ENCODE measurements around the gene ARMC5. TPM values are rescaled to one million over a fixed set of nuclear protein-coding genes. Genes with fewer than 3 reads are reported as not detected.
"Not testable (repeated sequence)": the region's sequence is repeated elsewhere in the genome, so short reads cannot be mapped to it uniquely, and the experiment has no call there.

The ARMC5 gene
- total RNA-seq, 1 experiment from 2014 or later = 11.3 TPM

DNA sequence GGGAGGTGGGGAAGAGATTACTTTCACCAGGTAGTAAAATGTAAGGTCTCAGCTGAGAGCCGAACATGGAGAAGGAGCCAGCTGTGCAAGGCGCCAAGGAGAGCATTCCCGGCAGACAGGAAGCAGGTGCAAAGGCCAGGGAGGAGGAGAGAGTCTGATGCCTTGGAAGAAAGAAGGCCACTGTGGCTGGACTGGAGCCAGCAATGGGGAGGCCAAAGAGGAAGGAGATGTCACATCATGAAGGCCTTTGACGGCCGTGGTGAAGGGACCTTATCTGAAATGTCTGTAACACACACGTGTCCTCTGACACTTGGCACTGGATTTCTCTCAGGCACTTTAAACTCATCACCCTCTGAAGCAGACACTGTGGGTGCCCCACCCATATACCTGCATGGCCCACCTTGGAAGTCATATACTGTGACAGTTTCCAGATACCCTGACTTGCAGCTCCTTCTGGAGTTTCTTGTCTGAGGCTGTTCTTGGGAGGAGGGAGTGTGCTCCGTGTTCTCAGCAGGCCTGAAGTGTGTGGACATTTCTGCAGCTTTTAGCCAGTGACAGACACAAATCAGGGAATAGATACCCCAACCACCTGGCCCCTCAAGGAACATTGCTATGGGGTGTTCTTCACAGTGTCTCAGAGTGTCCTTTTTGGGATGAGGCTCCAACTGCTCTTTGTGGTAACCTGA is 21.7 kb downstream of the ARMC5 start:
- H3K4me3 Mint-ChIP-seq = no peak overlapping the region
- H3K36me3 Mint-ChIP-seq = no peaks in the 10 kb centered on the region
- TF ChIP-seq, protein P1, sequence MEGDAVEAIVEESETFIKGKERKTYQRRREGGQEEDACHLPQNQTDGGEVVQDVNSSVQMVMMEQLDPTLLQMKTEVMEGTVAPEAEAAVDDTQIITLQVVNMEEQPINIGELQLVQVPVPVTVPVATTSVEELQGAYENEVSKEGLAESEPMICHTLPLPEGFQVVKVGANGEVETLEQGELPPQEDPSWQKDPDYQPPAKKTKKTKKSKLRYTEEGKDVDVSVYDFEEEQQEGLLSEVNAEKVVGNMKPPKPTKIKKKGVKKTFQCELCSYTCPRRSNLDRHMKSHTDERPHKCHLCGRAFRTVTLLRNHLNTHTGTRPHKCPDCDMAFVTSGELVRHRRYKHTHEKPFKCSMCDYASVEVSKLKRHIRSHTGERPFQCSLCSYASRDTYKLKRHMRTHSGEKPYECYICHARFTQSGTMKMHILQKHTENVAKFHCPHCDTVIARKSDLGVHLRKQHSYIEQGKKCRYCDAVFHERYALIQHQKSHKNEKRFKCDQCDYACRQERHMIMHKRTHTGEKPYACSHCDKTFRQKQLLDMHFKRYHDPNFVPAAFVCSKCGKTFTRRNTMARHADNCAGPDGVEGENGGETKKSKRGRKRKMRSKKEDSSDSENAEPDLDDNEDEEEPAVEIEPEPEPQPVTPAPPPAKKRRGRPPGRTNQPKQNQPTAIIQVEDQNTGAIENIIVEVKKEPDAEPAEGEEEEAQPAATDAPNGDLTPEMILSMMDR (IDR thresholded peaks at IDR 0.05) = no peak
- H3K27me3 Mint-ChIP-seq (ENCODE audit: low read depth) = peaks cover 83% of the 10 kb centered on the region
- POLR2A ChIA-PET = no interaction called here
- DNase-seq (ENCODE audit: low spot score) = no peak
- H3K27ac Mint-ChIP-seq = no peak overlapping the region
- CTCF ChIA-PET = interaction anchor here (1.1 to 13.1 kb wide), 3 partner anchors 8 to 496 kb away, joined by 3 to 221 read pairs (median 4); partner anchors contain the start of genes ARMC5 and HSD3B7
- no peaks in the 10 kb centered on the region for H3K9me3 Mint-ChIP-seq
- H3K4me1 Mint-ChIP-seq = peaks cover 17% of the 10 kb centered on the region
- no peak for ATAC-seq

DNA sequence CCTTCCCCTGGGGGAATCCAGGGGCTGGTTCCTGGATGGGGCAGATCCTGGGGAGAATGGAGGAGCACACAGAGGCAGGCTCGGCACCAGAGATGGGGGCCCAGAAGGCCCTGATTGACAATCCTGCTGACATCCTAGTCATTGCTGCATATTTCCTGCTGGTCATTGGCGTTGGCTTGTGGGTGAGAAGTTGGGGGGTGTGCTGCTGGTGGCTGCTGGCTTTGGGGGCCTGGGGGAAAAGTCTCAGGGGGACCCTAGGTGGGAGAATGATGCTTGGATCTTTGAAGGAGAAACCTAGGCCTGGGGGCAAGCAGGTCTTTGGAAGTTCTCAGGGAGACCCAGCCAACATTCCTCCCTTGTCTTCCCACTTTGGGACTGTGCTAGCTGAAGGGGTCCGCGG is 23.8 kb downstream of the ARMC5 start, which contains the start of gene SLC5A2:
SLC5A2 (plus strand) TSS at position 43 of the 400 bp plus-strand sequence; CDS start at position 57, 14 bp downstream.
- no peaks in the 10 kb centered on the region for H3K36me3 Mint-ChIP-seq
- DNase-seq (ENCODE audit: low spot score) (no peak), ATAC-seq (no peak)
- H3K4me1 Mint-ChIP-seq = peaks cover 9% of the 10 kb centered on the region
- H3K27me3 Mint-ChIP-seq (ENCODE audit: low read depth) = peaks cover 91% of the 10 kb centered on the region
- ChIA-PET POLR2A (no interaction called here), CTCF (interaction anchor here (1.8 to 13.1 kb wide), 2 partner anchors 10 to 26 kb away, joined by 4 to 221 read pairs; partner anchors contain the start of gene ARMC5)
- no peaks in the 10 kb centered on the region for H3K9me3 Mint-ChIP-seq
- H3K4me3 Mint-ChIP-seq = no peak within 1 kb of the TSS
- TF ChIP-seq SP1 (CRISPR knock-in tag; conservative IDR thresholded peaks at IDR 0.05) = no peak
- TF ChIP-seq CREB1 (CRISPR knock-in tag; IDR thresholded peaks at IDR 0.05) = no peak
- TF ChIP-seq NR2C2 (CRISPR knock-in tag; IDR thresholded peaks at IDR 0.05) = no peak
- no peak for TF ChIP-seq NFYB (CRISPR knock-in tag; conservative IDR thresholded peaks at IDR 0.05; ENCODE audit: low read depth)
- TF ChIP-seq, protein P2, sequence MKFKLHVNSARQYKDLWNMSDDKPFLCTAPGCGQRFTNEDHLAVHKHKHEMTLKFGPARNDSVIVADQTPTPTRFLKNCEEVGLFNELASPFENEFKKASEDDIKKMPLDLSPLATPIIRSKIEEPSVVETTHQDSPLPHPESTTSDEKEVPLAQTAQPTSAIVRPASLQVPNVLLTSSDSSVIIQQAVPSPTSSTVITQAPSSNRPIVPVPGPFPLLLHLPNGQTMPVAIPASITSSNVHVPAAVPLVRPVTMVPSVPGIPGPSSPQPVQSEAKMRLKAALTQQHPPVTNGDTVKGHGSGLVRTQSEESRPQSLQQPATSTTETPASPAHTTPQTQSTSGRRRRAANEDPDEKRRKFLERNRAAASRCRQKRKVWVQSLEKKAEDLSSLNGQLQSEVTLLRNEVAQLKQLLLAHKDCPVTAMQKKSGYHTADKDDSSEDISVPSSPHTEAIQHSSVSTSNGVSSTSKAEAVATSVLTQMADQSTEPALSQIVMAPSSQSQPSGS (CRISPR knock-in tag; IDR thresholded peaks at IDR 0.05; ENCODE audit: borderline replicate concordance, low read depth) = no peak
- no peak within 1 kb of the TSS for H3K27ac Mint-ChIP-seq

DNA sequence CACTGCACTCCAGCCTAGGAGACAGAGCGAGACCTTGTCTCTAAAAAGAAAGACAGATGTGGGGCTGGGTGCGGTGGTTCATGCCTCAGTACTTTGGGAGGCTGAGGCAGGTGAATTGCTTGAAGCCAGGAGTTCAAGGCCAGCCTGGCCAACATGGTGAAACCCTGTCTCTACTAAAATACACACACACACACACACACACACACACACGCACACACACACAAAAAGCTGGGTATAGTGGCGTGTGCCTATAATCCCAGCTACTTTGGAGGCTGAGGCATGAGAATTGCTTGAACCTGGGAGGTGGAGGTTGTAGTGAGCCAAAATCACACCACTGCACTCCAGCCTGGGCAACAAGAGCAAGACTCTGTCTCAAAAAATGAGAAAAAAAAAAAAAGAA is 24.7 kb downstream of the ARMC5 start:
- DNase-seq (ENCODE audit: low spot score); CTCF ChIA-PET; H3K27ac Mint-ChIP-seq; POLR2A ChIA-PET; H3K4me1 Mint-ChIP-seq; H3K4me3 Mint-ChIP-seq; H3K9me3 Mint-ChIP-seq; H3K36me3 Mint-ChIP-seq; ATAC-seq: not testable (repeated sequence)
- H3K27me3 Mint-ChIP-seq (ENCODE audit: low read depth) = peaks cover 92% of the 10 kb centered on the region

DNA sequence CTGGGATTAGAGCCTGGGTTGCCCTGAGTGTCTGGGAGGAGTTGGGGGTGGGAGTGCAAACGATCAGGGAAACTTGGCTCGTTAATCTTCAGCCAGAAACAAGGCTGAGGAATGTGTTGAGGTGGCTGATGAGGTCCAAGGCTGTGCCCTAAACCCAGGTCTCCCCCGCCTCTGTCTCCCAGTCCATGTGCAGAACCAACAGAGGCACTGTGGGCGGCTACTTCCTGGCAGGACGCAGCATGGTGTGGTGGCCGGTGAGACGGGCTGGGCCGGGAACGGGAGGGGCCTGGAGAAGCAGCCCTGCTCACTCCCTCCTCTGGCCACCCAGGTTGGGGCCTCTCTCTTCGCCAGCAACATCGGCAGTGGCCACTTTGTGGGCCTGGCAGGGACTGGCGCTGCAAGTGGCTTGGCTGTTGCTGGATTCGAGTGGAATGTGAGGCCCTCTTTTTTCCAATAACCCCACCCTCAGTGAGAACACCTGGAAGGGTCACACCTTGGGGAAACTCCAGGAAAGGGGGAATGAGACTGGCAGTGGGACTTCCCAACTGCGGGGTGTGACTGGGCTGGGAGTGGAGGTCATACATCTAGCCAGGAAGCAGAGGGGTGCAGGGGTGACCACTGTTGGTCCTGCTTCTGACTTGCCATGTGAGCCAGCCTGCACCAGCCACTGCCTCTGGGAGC is 25.3 kb downstream of the ARMC5 start:
- no peak overlapping the region for H3K4me3 Mint-ChIP-seq
- H3K4me1 Mint-ChIP-seq = peaks cover 8% of the 10 kb centered on the region
- DNase-seq (ENCODE audit: low spot score) (peak; percentile 43), ATAC-seq (peak; percentile 4; the same call in 1 of the 2 replicates)
- POLR2A ChIA-PET = no interaction called here
- H3K36me3 Mint-ChIP-seq = no peaks in the 10 kb centered on the region
- CTCF ChIA-PET = interaction anchor here (1.6 kb wide), 1 partner anchor 12 kb away, joined by 5 read pairs; no protein-coding TSS in a partner anchor
- peaks cover 92% of the 10 kb centered on the region for H3K27me3 Mint-ChIP-seq (ENCODE audit: low read depth)
- H3K27ac Mint-ChIP-seq = no peak overlapping the region
- TF ChIP-seq FOXK1 (CRISPR knock-in tag; IDR thresholded peaks at IDR 0.05) (no peak), ZNF423 (CRISPR knock-in tag; IDR thresholded peaks at IDR 0.05) (no peak)
- TF ChIP-seq, protein P3, sequence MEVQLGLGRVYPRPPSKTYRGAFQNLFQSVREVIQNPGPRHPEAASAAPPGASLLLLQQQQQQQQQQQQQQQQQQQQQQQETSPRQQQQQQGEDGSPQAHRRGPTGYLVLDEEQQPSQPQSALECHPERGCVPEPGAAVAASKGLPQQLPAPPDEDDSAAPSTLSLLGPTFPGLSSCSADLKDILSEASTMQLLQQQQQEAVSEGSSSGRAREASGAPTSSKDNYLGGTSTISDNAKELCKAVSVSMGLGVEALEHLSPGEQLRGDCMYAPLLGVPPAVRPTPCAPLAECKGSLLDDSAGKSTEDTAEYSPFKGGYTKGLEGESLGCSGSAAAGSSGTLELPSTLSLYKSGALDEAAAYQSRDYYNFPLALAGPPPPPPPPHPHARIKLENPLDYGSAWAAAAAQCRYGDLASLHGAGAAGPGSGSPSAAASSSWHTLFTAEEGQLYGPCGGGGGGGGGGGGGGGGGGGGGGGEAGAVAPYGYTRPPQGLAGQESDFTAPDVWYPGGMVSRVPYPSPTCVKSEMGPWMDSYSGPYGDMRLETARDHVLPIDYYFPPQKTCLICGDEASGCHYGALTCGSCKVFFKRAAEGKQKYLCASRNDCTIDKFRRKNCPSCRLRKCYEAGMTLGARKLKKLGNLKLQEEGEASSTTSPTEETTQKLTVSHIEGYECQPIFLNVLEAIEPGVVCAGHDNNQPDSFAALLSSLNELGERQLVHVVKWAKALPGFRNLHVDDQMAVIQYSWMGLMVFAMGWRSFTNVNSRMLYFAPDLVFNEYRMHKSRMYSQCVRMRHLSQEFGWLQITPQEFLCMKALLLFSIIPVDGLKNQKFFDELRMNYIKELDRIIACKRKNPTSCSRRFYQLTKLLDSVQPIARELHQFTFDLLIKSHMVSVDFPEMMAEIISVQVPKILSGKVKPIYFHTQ (CRISPR knock-in tag; IDR thresholded peaks at IDR 0.05) = no peak
- TF ChIP-seq, protein P4, sequence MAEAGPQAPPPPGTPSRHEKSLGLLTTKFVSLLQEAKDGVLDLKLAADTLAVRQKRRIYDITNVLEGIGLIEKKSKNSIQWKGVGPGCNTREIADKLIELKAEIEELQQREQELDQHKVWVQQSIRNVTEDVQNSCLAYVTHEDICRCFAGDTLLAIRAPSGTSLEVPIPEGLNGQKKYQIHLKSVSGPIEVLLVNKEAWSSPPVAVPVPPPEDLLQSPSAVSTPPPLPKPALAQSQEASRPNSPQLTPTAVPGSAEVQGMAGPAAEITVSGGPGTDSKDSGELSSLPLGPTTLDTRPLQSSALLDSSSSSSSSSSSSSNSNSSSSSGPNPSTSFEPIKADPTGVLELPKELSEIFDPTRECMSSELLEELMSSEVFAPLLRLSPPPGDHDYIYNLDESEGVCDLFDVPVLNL (CRISPR knock-in tag; IDR thresholded peaks at IDR 0.05; ENCODE audit: borderline replicate concordance, low read depth) = no peak
- TF ChIP-seq, protein P5, sequence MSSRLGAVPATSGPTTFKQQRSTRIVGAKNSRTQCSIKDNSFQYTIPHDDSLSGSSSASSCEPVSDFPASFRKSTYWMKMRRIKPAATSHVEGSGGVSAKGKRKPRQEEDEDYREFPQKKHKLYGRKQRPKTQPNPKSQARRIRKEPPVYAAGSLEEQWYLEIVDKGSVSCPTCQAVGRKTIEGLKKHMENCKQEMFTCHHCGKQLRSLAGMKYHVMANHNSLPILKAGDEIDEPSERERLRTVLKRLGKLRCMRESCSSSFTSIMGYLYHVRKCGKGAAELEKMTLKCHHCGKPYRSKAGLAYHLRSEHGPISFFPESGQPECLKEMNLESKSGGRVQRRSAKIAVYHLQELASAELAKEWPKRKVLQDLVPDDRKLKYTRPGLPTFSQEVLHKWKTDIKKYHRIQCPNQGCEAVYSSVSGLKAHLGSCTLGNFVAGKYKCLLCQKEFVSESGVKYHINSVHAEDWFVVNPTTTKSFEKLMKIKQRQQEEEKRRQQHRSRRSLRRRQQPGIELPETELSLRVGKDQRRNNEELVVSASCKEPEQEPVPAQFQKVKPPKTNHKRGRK (CRISPR knock-in tag; IDR thresholded peaks at IDR 0.05; ENCODE audit: borderline replicate concordance) = no peak
- TF ChIP-seq, protein P6, sequence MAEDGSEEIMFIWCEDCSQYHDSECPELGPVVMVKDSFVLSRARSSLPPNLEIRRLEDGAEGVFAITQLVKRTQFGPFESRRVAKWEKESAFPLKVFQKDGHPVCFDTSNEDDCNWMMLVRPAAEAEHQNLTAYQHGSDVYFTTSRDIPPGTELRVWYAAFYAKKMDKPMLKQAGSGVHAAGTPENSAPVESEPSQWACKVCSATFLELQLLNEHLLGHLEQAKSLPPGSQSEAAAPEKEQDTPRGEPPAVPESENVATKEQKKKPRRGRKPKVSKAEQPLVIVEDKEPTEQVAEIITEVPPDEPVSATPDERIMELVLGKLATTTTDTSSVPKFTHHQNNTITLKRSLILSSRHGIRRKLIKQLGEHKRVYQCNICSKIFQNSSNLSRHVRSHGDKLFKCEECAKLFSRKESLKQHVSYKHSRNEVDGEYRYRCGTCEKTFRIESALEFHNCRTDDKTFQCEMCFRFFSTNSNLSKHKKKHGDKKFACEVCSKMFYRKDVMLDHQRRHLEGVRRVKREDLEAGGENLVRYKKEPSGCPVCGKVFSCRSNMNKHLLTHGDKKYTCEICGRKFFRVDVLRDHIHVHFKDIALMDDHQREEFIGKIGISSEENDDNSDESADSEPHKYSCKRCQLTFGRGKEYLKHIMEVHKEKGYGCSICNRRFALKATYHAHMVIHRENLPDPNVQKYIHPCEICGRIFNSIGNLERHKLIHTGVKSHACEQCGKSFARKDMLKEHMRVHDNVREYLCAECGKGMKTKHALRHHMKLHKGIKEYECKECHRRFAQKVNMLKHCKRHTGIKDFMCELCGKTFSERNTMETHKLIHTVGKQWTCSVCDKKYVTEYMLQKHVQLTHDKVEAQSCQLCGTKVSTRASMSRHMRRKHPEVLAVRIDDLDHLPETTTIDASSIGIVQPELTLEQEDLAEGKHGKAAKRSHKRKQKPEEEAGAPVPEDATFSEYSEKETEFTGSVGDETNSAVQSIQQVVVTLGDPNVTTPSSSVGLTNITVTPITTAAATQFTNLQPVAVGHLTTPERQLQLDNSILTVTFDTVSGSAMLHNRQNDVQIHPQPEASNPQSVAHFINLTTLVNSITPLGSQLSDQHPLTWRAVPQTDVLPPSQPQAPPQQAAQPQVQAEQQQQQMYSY (CRISPR knock-in tag; IDR thresholded peaks at IDR 0.05) = no peak
- H3K9me3 Mint-ChIP-seq = no peaks in the 10 kb centered on the region
